GM12875 (cell line): ENCODE data around the gene PNPLA2.

Experiments used
- H3K4me3 ChIP-seq: one replicate; pipeline ENCODE4 v1.5.1; 2011; ENCODE audit warnings: low read depth, low read length, control low read depth
- CTCF ChIP-seq: IDR thresholded peaks from 2 replicates; pipeline ENCODE4 v1.5.1; 2011; ENCODE audit warnings: low read depth, mild to moderate bottlenecking, control low read depth, inconsistent platforms, low read length, moderate library complexity, borderline replicate concordance; ENCODE audit not compliant: insufficient read depth

PNPLA2 gene

GRCh38 chr11:836274-836673 lies 17.6 kb downstream of the PNPLA2 start:
- TF ChIP-seq CTCF = no peak
- no peak overlapping the region for H3K4me3 ChIP-seq

- no peak overlapping the region for H3K4me3 ChIP-seq
- no peak for TF ChIP-seq CTCF
These were observed 18.0 kb downstream of the PNPLA2 start for GRCh38 chr11:836700-837099.

- no peak overlapping the region for H3K4me3 ChIP-seq
- TF ChIP-seq CTCF = no peak
These were observed 18.7 kb downstream of the PNPLA2 start for GRCh38 chr11:837189-837989.

GRCh38 chr11:837990-838307 lies 19.2 kb downstream of the PNPLA2 start:
- H3K4me3 ChIP-seq = no peak overlapping the region
- no peak for TF ChIP-seq CTCF

GRCh38 chr11:838441-839279 lies 19.9 kb downstream of the PNPLA2 start:
- 0 out of 2 replicates have a peak, but pooled peaks have one; percentile 26 for TF ChIP-seq CTCF

GRCh38 chr11:839280-839623 lies 20.5 kb downstream of the PNPLA2 start:
- H3K4me3 ChIP-seq = no peak overlapping the region
- no peak for TF ChIP-seq CTCF

More at GRCh38 chr11:838441-839279, 19.9 kb downstream of the PNPLA2 start:
- no peak overlapping the region for H3K4me3 ChIP-seq
